H1 (cell line): ENCODE results near the gene EPHA6.

Experiments
- EGR1 ChIP-seq: IDR thresholded peaks from 2 replicates; pipeline ENCODE4 v1.6.1; 2011; ENCODE audit warnings: low read depth, low read length, borderline replicate concordance
- HDAC2 ChIP-seq, 2 experiments: fragments of 300-600 bp in 1 of 2; sonication (generic) in 1 of 2; IDR thresholded peaks; 2 replicates each; pipeline ENCODE4 v1.6.1; 2011 to 2012; ENCODE audit warnings: low read depth in 2 of 2, low read length in 2 of 2, mild to moderate bottlenecking in 2 of 2, moderate library complexity in 2 of 2, borderline replicate concordance in 1 of 2, inconsistent platforms in 1 of 2
- HDAC6 ChIP-seq: IDR thresholded peaks from one replicate; pipeline ENCODE4 v1.7.1; 2012; ENCODE audit warnings: low read depth, mild to moderate bottlenecking, inconsistent platforms, low read length, moderate library complexity
- MAX ChIP-seq: IDR thresholded peaks from 2 replicates; pipeline ENCODE4 v1.6.1; 2012; ENCODE audit warnings: inconsistent platforms
- POLR2A ChIP-seq, 2 experiments: IDR thresholded peaks; 1 replicate in 1 of 2; 2 replicates in 1 of 2; pipeline ENCODE4 v1.6.1; 2011; ENCODE audit warnings: low read depth in 2 of 2, low read length in 2 of 2, mild to moderate bottlenecking in 2 of 2; ENCODE audit errors: control extremely low read depth in 1 of 2
- RAD21 ChIP-seq, 2 experiments: IDR thresholded peaks in 1 of 2; conservative IDR thresholded peaks in 1 of 2; 2 replicates each; pipeline ENCODE4 v1.6.1; 2011; ENCODE audit warnings: low read depth in 2 of 2, low read length in 2 of 2, improper control_type of control experiment in 1 of 2, inconsistent platforms in 1 of 2, mild to moderate bottlenecking in 1 of 2, moderate library complexity in 1 of 2
- RNF2 ChIP-seq: fragments of 200-900, 300-1000 bp; sonication (generic); IDR thresholded peaks from 2 replicates; pipeline ENCODE4 v1.7.1; 2016; ENCODE audit warnings: borderline replicate concordance, low read depth, mild to moderate bottlenecking, antibody characterized with exemption, low read length; ENCODE audit not compliant: poor library complexity, severe bottlenecking; ENCODE audit errors: missing control alignments
- SUZ12 ChIP-seq: fragments of 200-600 bp; sonication (generic); IDR thresholded peaks from 2 replicates; pipeline ENCODE4 v1.6.1; 2012; ENCODE audit warnings: mild to moderate bottlenecking, inconsistent platforms, low read length, moderate library complexity, mixed read lengths
- TAF1 ChIP-seq: IDR thresholded peaks from 2 replicates; pipeline ENCODE4 v1.6.1; 2011; ENCODE audit warnings: mild to moderate bottlenecking, low read depth, low read length
- TBP ChIP-seq: IDR thresholded peaks from 2 replicates; pipeline ENCODE4 v1.6.1; 2011; ENCODE audit warnings: low read depth, low read length, improper control_type of control experiment
- TF ChIP-seq, protein P1 (sequence below), 3 experiments: IDR thresholded peaks; 1 replicate in 2 of 3; 2 replicates in 1 of 3; pipeline versions ENCODE4 v1.5.1 to v1.6.1; 2011; ENCODE audit warnings: low read length in 3 of 3, mild to moderate bottlenecking in 3 of 3, inconsistent platforms in 2 of 3, low read depth in 1 of 3, moderate library complexity in 1 of 3; ENCODE audit not compliant: insufficient read depth in 1 of 3; ENCODE audit errors: control extremely low read depth in 1 of 3
- TF ChIP-seq, protein P2 (sequence below): IDR thresholded peaks from 2 replicates; pipeline ENCODE4 v1.6.1; 2011; ENCODE audit warnings: low read length, improper control_type of control experiment

- TF ChIP-seq TAF1 (no peak), HDAC2 (IDR thresholded peaks at IDR 0.05; ENCODE audit: borderline replicate concordance in 1 of 2, low read depth in 2 of 2, low read length in 2 of 2) (no peak), TBP (no peak), EGR1 (no peak), RAD21 (IDR thresholded peaks at IDR 0.05 in 1 of 2, conservative IDR thresholded peaks at IDR 0.05 in 1 of 2; ENCODE audit: low read depth in 2 of 2, low read length in 2 of 2) (no peak), RNF2 (no peak), POLR2A (IDR thresholded peaks at IDR 0.05; ENCODE audit: control extremely low read depth in 1 of 2, low read depth in 2 of 2, low read length in 2 of 2) (no peak), SUZ12 (no peak), HDAC6 (no peak), MAX (no peak)
- TF ChIP-seq, protein P1, sequence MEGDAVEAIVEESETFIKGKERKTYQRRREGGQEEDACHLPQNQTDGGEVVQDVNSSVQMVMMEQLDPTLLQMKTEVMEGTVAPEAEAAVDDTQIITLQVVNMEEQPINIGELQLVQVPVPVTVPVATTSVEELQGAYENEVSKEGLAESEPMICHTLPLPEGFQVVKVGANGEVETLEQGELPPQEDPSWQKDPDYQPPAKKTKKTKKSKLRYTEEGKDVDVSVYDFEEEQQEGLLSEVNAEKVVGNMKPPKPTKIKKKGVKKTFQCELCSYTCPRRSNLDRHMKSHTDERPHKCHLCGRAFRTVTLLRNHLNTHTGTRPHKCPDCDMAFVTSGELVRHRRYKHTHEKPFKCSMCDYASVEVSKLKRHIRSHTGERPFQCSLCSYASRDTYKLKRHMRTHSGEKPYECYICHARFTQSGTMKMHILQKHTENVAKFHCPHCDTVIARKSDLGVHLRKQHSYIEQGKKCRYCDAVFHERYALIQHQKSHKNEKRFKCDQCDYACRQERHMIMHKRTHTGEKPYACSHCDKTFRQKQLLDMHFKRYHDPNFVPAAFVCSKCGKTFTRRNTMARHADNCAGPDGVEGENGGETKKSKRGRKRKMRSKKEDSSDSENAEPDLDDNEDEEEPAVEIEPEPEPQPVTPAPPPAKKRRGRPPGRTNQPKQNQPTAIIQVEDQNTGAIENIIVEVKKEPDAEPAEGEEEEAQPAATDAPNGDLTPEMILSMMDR (IDR thresholded peaks at IDR 0.05; ENCODE audit: control extremely low read depth in 1 of 3, insufficient read depth in 1 of 3, low read depth in 1 of 3, low read length in 3 of 3), result no peak
- TF ChIP-seq, protein P2, sequence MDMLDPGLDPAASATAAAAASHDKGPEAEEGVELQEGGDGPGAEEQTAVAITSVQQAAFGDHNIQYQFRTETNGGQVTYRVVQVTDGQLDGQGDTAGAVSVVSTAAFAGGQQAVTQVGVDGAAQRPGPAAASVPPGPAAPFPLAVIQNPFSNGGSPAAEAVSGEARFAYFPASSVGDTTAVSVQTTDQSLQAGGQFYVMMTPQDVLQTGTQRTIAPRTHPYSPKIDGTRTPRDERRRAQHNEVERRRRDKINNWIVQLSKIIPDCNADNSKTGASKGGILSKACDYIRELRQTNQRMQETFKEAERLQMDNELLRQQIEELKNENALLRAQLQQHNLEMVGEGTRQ, result no peak
Measured at GRCh38 chr3:97187771-97188170, 373.4 kb downstream of the EPHA6 start.
